Stomach (tissue), 4 donors: ENCODE data around the gene PTGFRN.

Experiments used
- EP300 ChIP-seq: sonication (generic); formaldehyde crosslinking; IDR thresholded peaks from one replicate; pipeline ENCODE4 v1.6.1; 2017; ENCODE audit warnings: antibody characterized with exemption
- POLR2A ChIP-seq, 4 donors: fragments of 450-650 bp; IDR thresholded peaks; one replicate each; pipeline ENCODE4 v1.6.1; 2016; ENCODE audit warnings: antibody characterized with exemption in 4 of 4, control low read depth in 2 of 4, mild to moderate bottlenecking in 1 of 4, moderate library complexity in 1 of 4
- TF ChIP-seq, protein P1 (sequence below), 7 experiments: fragments of 450-650 bp in 4 of 7; fragments of 200-600 bp in 3 of 7; sonication (generic) in 3 of 7; IDR thresholded peaks; one replicate each; pipeline ENCODE4 v1.5.1; 2016 to 2019; ENCODE audit warnings: antibody characterized with exemption in 7 of 7, control low read depth in 2 of 7, mild to moderate bottlenecking in 1 of 7

- TF ChIP-seq, protein P1, sequence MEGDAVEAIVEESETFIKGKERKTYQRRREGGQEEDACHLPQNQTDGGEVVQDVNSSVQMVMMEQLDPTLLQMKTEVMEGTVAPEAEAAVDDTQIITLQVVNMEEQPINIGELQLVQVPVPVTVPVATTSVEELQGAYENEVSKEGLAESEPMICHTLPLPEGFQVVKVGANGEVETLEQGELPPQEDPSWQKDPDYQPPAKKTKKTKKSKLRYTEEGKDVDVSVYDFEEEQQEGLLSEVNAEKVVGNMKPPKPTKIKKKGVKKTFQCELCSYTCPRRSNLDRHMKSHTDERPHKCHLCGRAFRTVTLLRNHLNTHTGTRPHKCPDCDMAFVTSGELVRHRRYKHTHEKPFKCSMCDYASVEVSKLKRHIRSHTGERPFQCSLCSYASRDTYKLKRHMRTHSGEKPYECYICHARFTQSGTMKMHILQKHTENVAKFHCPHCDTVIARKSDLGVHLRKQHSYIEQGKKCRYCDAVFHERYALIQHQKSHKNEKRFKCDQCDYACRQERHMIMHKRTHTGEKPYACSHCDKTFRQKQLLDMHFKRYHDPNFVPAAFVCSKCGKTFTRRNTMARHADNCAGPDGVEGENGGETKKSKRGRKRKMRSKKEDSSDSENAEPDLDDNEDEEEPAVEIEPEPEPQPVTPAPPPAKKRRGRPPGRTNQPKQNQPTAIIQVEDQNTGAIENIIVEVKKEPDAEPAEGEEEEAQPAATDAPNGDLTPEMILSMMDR (IDR thresholded peaks at IDR 0.05): no peak
- TF ChIP-seq POLR2A (IDR thresholded peaks at IDR 0.05) (no peak), EP300 (no peak)
Observed at GRCh38 chr1:117008656-117009055, 98.9 kb downstream of the PTGFRN start.
